ENCODE measurements around the gene CACNA2D3. TPM values are rescaled to one million over a fixed set of nuclear protein-coding genes. Genes with fewer than 3 reads are reported as not detected.

The CACNA2D3 gene
- total RNA-seq, 4 donors from 2014 or later: 0.27 to 1.5 (median 0.79) TPM

- intact Hi-C loops (cut with DNase I; ENCODE audit: low total_unique reads): no loop called here
- no peak for TF ChIP-seq CTCF (IDR thresholded peaks at IDR 0.05)
- TF ChIP-seq POLR2A (IDR thresholded peaks at IDR 0.05): no peak
- no peak for DNase-seq (ENCODE audit: low spot score in 2 of 2)
- WGBS, 2 donors: 52 to 86% methylated on average over 3 of the region's 3 CpGs
- H3K4me3 ChIP-seq (ENCODE audit: low read depth, poor library complexity, severe bottlenecking): no peak overlapping the region
Measured at GRCh38 chr3:54305409-54306099, 183.2 kb downstream of the CACNA2D3 start.

- intact Hi-C loops (cut with DNase I; ENCODE audit: low total_unique reads): no loop called here
- no peak for DNase-seq (ENCODE audit: low spot score in 2 of 2)
- TF ChIP-seq POLR2A (IDR thresholded peaks at IDR 0.05) (no peak), CTCF (IDR thresholded peaks at IDR 0.05) (no peak)
- 75% methylated on average over 4 of the region's 4 CpGs for WGBS, 2 donors
- H3K4me3 ChIP-seq (ENCODE audit: low read depth, poor library complexity, severe bottlenecking): no peak overlapping the region
Measured at GRCh38 chr3:54307566-54308180, 185.3 kb downstream of the CACNA2D3 start.

- TF ChIP-seq POLR2A (IDR thresholded peaks at IDR 0.05) (no peak), CTCF (IDR thresholded peaks at IDR 0.05) (no peak)
- intact Hi-C loops (cut with DNase I; ENCODE audit: low total_unique reads): no loop called here
- no peak overlapping the region for H3K4me3 ChIP-seq (ENCODE audit: low read depth, poor library complexity, severe bottlenecking)
- DNase-seq (ENCODE audit: low spot score in 2 of 2): no peak
- whole genome bisulfite sequencing, 2 donors: 49 to 65% methylated on average over 6 of the region's 6 CpGs
Measured at GRCh38 chr3:54309601-54310000, 187.2 kb downstream of the CACNA2D3 start.

GRCh38 chr3:54311211-54311747, 188.9 kb downstream of the CACNA2D3 start:
- H3K4me3 ChIP-seq (ENCODE audit: low read depth, poor library complexity, severe bottlenecking): no peak overlapping the region
- 79 to 82% methylated on average over 6 of the region's 6 CpGs for WGBS, 2 donors
- TF ChIP-seq POLR2A (IDR thresholded peaks at IDR 0.05) (no peak), CTCF (IDR thresholded peaks at IDR 0.05) (no peak)
- intact Hi-C loops (cut with DNase I; ENCODE audit: low total_unique reads): no loop called here
- no peak for DNase-seq (ENCODE audit: low spot score in 2 of 2)

- no peak overlapping the region for H3K4me3 ChIP-seq (ENCODE audit: low read depth, poor library complexity, severe bottlenecking)
- no peak for TF ChIP-seq POLR2A (IDR thresholded peaks at IDR 0.05)
- no peak for TF ChIP-seq CTCF (IDR thresholded peaks at IDR 0.05)
- no peak for DNase-seq (ENCODE audit: low spot score in 2 of 2)
- intact Hi-C loops (cut with DNase I; ENCODE audit: low total_unique reads): no loop called here
- WGBS, 2 donors: 60 to 63% methylated on average over 9 of the region's 9 CpGs
Measured at GRCh38 chr3:54312156-54312899, 190.0 kb downstream of the CACNA2D3 start.

All from lower leg skin (tissue), 4 donors.